Gastroesophageal sphincter (tissue), 4 donors: ENCODE measurements around the gene RTL10. TPM values are rescaled to one million over a fixed set of nuclear protein-coding genes. Genes with fewer than 3 reads are reported as not detected.

Experiments
- ATAC-seq: fragments of 150-250 bp; one replicate; pipeline ENCODE4 v1.9.1; 2016; ENCODE audit warnings: mild to moderate bottlenecking, moderate library complexity
- H3K27ac ChIP-seq, 4 donors: fragments of 200-600 bp; sonication (generic) in 3 of 4; 1 replicate in 3 of 4; 2 replicates in 1 of 4; pipeline ENCODE4 v1.5.1; 2016 to 2019
- H3K27me3 ChIP-seq: fragments of 200-600 bp; sonication (generic); one replicate; pipeline ENCODE4 v1.5.1; 2019
- H3K36me3 ChIP-seq, 2 donors: fragments of 200-600 bp; sonication (generic); one replicate each; pipeline ENCODE4 v1.5.1; 2019; ENCODE audit warnings: control low read depth in 1 of 2
- H3K4me1 ChIP-seq, 3 donors: fragments of 200-600 bp; sonication (generic); 1 replicate in 2 of 3; 2 replicates in 1 of 3; pipeline ENCODE4 v1.5.1; 2016 to 2019; ENCODE audit warnings: control low read depth in 2 of 3
- H3K4me3 ChIP-seq, 2 donors: fragments of 200-600 bp; sonication (generic); one replicate each; pipeline ENCODE4 v1.5.1; 2019; ENCODE audit warnings: mild to moderate bottlenecking in 1 of 2, moderate library complexity in 1 of 2
- H3K9me3 ChIP-seq, 3 donors: fragments of 200-600 bp; sonication (generic); one replicate each; pipeline ENCODE4 v1.5.1; 2017 to 2019; ENCODE audit warnings: control low read depth in 2 of 3
- CTCF ChIP-seq, 4 experiments: fragments of 200-600 bp in 2 of 4; fragments of 450-650 bp in 2 of 4; sonication (generic) in 1 of 4; IDR thresholded peaks; one replicate each; pipeline ENCODE4 v1.5.1; 2017 to 2019; ENCODE audit warnings: antibody characterized with exemption in 4 of 4, mild to moderate bottlenecking in 2 of 4, moderate library complexity in 2 of 4
- EP300 ChIP-seq: sonication (generic); formaldehyde crosslinking; IDR thresholded peaks from one replicate; pipeline ENCODE4 v1.6.1; 2017; ENCODE audit warnings: antibody characterized with exemption, mild to moderate bottlenecking
- POLR2A ChIP-seq, 2 donors: fragments of 450-650 bp; IDR thresholded peaks; one replicate each; pipeline ENCODE4 v1.6.1; 2017; ENCODE audit warnings: antibody characterized with exemption in 2 of 2, mild to moderate bottlenecking in 2 of 2, moderate library complexity in 1 of 2
- POLR2AphosphoS5 ChIP-seq: sonication (generic); formaldehyde crosslinking; IDR thresholded peaks from one replicate; pipeline ENCODE4 v1.6.1; 2017; ENCODE audit warnings: antibody characterized with exemption
- WGBS, 2 donors: methylation state at CpG; one replicate each; pipeline ENCODE4 v1.1.5; 2018; ENCODE audit warnings: low coverage in 1 of 2; 5-methylcytosine and 5-hydroxymethylcytosine counted together
- total RNA-seq, 4 donors: library from RNA; depleted of rRNA; stranded (reverse); fragments of >200 nt; gene quantifications; one replicate each; pipeline ENCODE4 v1.1.0, GENCODE V29; 2016

Gene RTL10
- total RNA-seq, 4 donors from 2014 or later: 6.6 to 15.9 (median 10.4) TPM

GRCh38 chr22:19843107-19843856, 11.4 kb downstream of the RTL10 start:
- H3K27ac ChIP-seq: peak overlapping the region in 3 of 4 donors; percentile 33 to 73 (median 60)
- no peak overlapping the region for H3K4me3 ChIP-seq
- 47 to 80% methylated on average over 2 of the region's 27 CpGs for WGBS, 2 donors
- H3K27me3 ChIP-seq: no peaks in the 10 kb centered on the region
- peaks cover 0 to 20% (median 3%) of the 10 kb centered on the region in 3 donors for H3K4me1 ChIP-seq
- no peaks in the 10 kb centered on the region for H3K9me3 ChIP-seq
- ATAC-seq: no peak
- peaks cover 0 to 5% of the 10 kb centered on the region in 2 donors for H3K36me3 ChIP-seq
- TF ChIP-seq EP300 (no peak), POLR2AphosphoS5 (no peak), CTCF (IDR thresholded peaks at IDR 0.05) (no peak), POLR2A (IDR thresholded peaks at IDR 0.05) (no peak)

- Histone ChIP-seq H3K9me3 (no peaks in the 10 kb centered on the region), H3K4me1 (peaks cover 0 to 20% (median 3%) of the 10 kb centered on the region in 3 donors), H3K36me3 (peaks cover 0 to 5% of the 10 kb centered on the region in 2 donors), H3K4me3 (no peak overlapping the region), H3K27ac (no peak overlapping the region), H3K27me3 (no peaks in the 10 kb centered on the region)
- no CpG with 5 or more reads among the region's 12 CpGs for WGBS, 2 donors
- TF ChIP-seq POLR2AphosphoS5 (no peak), POLR2A (IDR thresholded peaks at IDR 0.05) (no peak), EP300 (no peak), CTCF (IDR thresholded peaks at IDR 0.05) (no peak)
- ATAC-seq: no peak
Measured at GRCh38 chr22:19842393-19843106, 12.1 kb downstream of the RTL10 start.

- ATAC-seq: no peak
- WGBS, 2 donors: 74 to 91% methylated on average over 4 of the region's 8 CpGs
Measured at GRCh38 chr22:19841641-19842392, 12.9 kb downstream of the RTL10 start.

GRCh38 chr22:19840955-19841640, 13.6 kb downstream of the RTL10 start:
- 92 to 93% methylated on average over 5 to 6 of the region's 6 CpGs for WGBS, 2 donors
- H3K4me1 ChIP-seq: peaks cover 0 to 20% (median 3%) of the 10 kb centered on the region in 3 donors
- no peak for TF ChIP-seq CTCF (IDR thresholded peaks at IDR 0.05)
- TF ChIP-seq POLR2AphosphoS5: no peak
- TF ChIP-seq POLR2A (IDR thresholded peaks at IDR 0.05): no peak
- TF ChIP-seq EP300: no peak
- H3K27ac ChIP-seq: no peak overlapping the region
- H3K27me3 ChIP-seq: no peaks in the 10 kb centered on the region
- no peaks in the 10 kb centered on the region for H3K9me3 ChIP-seq
- no peak overlapping the region for H3K4me3 ChIP-seq
- no peaks in the 10 kb centered on the region for H3K36me3 ChIP-seq
- no peak for ATAC-seq

More at GRCh38 chr22:19841641-19842392, 12.9 kb downstream of the RTL10 start:
- Histone ChIP-seq H3K4me3 (no peak overlapping the region), H3K27me3 (no peaks in the 10 kb centered on the region), H3K4me1 (peaks cover 0 to 20% (median 3%) of the 10 kb centered on the region in 3 donors), H3K36me3 (peaks cover 0 to 2% of the 10 kb centered on the region in 2 donors), H3K9me3 (no peaks in the 10 kb centered on the region), H3K27ac (no peak overlapping the region)
- TF ChIP-seq EP300 (no peak), POLR2AphosphoS5 (no peak), POLR2A (IDR thresholded peaks at IDR 0.05) (no peak), CTCF (IDR thresholded peaks at IDR 0.05) (no peak)
